C4-2B (cell line): Measurements from ENCODE around the gene ENSA.

ENCODE experiments used
- CTCF ChIP-seq: fragments of 450-650 bp; conservative IDR thresholded peaks from 2 replicates; pipeline ENCODE4 v1.5.1; 2017; ENCODE audit warnings: mild to moderate bottlenecking
- ZFX ChIP-seq: fragments of 450-650 bp; IDR thresholded peaks from 2 replicates; pipeline ENCODE4 v1.6.1; 2017

- no peak for TF ChIP-seq CTCF
- TF ChIP-seq ZFX = no peak
These were observed 27.9 kb downstream of the ENSA start for GRCh38 chr1:150601540-150601939.
